GM23338 (cell line): Measurements from ENCODE around the gene CLPSL2. TPM values are rescaled to one million over a fixed set of nuclear protein-coding genes. Genes with fewer than 3 reads are reported as not detected.
A peak's percentile ranks its signal among the peaks of the same experiment; 100 is the strongest.

Experiments
- ATAC-seq: fragments of 200-7000 bp; cut with Tn5 transposase; 3 replicates; pipeline ENCODE4 v1.9.1; 2020
- DNase-seq: peaks from one replicate; pipeline ENCODE4 v3.0.0-alpha.2; 2015; ENCODE audit warnings: low spot score
- H2AFZ ChIP-seq: fragments of 200-600 bp; sonication (generic); 2 replicates; pipeline ENCODE4 v1.8.0; 2016; ENCODE audit warnings: antibody characterized with exemption, mild to moderate bottlenecking, moderate library complexity
- H3F3A ChIP-seq: fragments of 200-600 bp; sonication (generic); replicated peaks from 2 replicates; pipeline ENCODE4 v1.8.0; 2017; ENCODE audit warnings: antibody characterized with exemption, mixed run types, low read depth
- H3K27ac ChIP-seq: fragments of 200-600 bp; sonication (generic); 2 replicates; pipeline ENCODE4 v1.6.1; 2016; ENCODE audit warnings: low read depth
- H3K27me3 ChIP-seq: fragments of 200-600 bp; sonication (generic); 2 replicates; pipeline ENCODE4 v1.8.0; 2016; ENCODE audit warnings: mild to moderate bottlenecking, mixed run types, moderate library complexity; ENCODE audit not compliant: insufficient read depth
- H3K36me3 ChIP-seq: fragments of 200-600 bp; sonication (generic); 2 replicates; pipeline ENCODE4 v1.8.0; 2016; ENCODE audit warnings: mild to moderate bottlenecking; ENCODE audit not compliant: insufficient read depth
- H3K4me1 ChIP-seq: fragments of 200-600 bp; sonication (generic); 2 replicates; pipeline ENCODE4 v1.8.0; 2016; ENCODE audit warnings: mild to moderate bottlenecking, moderate library complexity; ENCODE audit not compliant: insufficient read depth
- H3K4me2 ChIP-seq: fragments of 200-600 bp; sonication (generic); 2 replicates; pipeline ENCODE4 v1.7.1; 2017; ENCODE audit warnings: mixed run types
- H3K4me3 ChIP-seq: fragments of 200-600 bp; sonication (generic); 2 replicates; pipeline ENCODE4 v1.6.1; 2016; ENCODE audit warnings: mixed run types
- H3K79me2 ChIP-seq: fragments of 200-600 bp; sonication (generic); replicated peaks from 2 replicates; pipeline ENCODE4 v1.8.0; 2017; ENCODE audit warnings: mild to moderate bottlenecking; ENCODE audit not compliant: insufficient read depth
- H3K9me2 ChIP-seq: fragments of 200-600 bp; sonication (generic); 2 replicates; pipeline ENCODE4 v1.8.0; 2017; ENCODE audit not compliant: insufficient read depth
- H4K20me1 ChIP-seq: fragments of 200-600 bp; sonication (generic); replicated peaks from 2 replicates; pipeline ENCODE4 v1.8.0; 2017; ENCODE audit warnings: mild to moderate bottlenecking; ENCODE audit not compliant: insufficient read depth
- H3K27ac Mint-ChIP-seq: 2 replicates; pipeline ENCODE4 v1.8.0; 2020; ENCODE audit warnings: inconsistent platforms, mild to moderate bottlenecking, moderate library complexity, mixed read lengths
- H3K27me3 Mint-ChIP-seq: 3 replicates; pipeline ENCODE4 v1.8.0; 2022; ENCODE audit warnings: low read depth, mild to moderate bottlenecking, moderate library complexity, mixed read lengths, inconsistent platforms; ENCODE audit not compliant: insufficient read depth, poor library complexity
- H3K36me3 Mint-ChIP-seq: 3 replicates; pipeline ENCODE4 v1.8.0; 2021; ENCODE audit warnings: low read depth, mild to moderate bottlenecking, inconsistent platforms, moderate library complexity, mixed read lengths
- H3K4me1 Mint-ChIP-seq: 3 replicates; pipeline ENCODE4 v1.8.0; 2020; ENCODE audit warnings: mild to moderate bottlenecking, inconsistent platforms, mixed read lengths
- H3K4me3 Mint-ChIP-seq: 3 replicates; pipeline ENCODE4 v1.8.0; 2021; ENCODE audit warnings: moderate library complexity, mild to moderate bottlenecking, inconsistent platforms, mixed read lengths
- H3K9me3 Mint-ChIP-seq: 3 replicates; pipeline ENCODE4 v1.8.0; 2020; ENCODE audit warnings: moderate library complexity, mild to moderate bottlenecking, inconsistent platforms, mixed read lengths
- CREB1 ChIP-seq: fragments of 250-450 bp; sonication (Bioruptor Pico); IDR thresholded peaks from 2 replicates; pipeline ENCODE4 v1.5.0; 2020; ENCODE audit warnings: low read depth, mild to moderate bottlenecking, moderate library complexity
- CTCF ChIP-seq, 2 experiments: fragments of 200-600 bp in 1 of 2; sonication (generic) in 1 of 2; conservative IDR thresholded peaks; 2 replicates each; pipeline versions ENCODE4 v1.5.1 to v1.6.1; 2016 to 2017; ENCODE audit warnings: antibody characterized with exemption in 2 of 2, low read depth in 2 of 2, mild to moderate bottlenecking in 2 of 2, moderate library complexity in 1 of 2
- ETS1 ChIP-seq: IDR thresholded peaks from 2 replicates; pipeline ENCODE4 v1.6.1; 2016; ENCODE audit warnings: antibody characterized with exemption
- EZH2phosphoT487 ChIP-seq: fragments of 200-600 bp; sonication (generic); IDR thresholded peaks from one replicate; pipeline ENCODE4 v1.8.1; 2018; ENCODE audit warnings: antibody characterized with exemption; ENCODE audit not compliant: unreplicated experiment
- JUNB ChIP-seq: IDR thresholded peaks from one replicate; pipeline ENCODE4 v1.6.1; 2016; ENCODE audit warnings: antibody characterized with exemption; ENCODE audit not compliant: unreplicated experiment
- POLR2AphosphoS5 ChIP-seq: IDR thresholded peaks from 2 replicates; pipeline ENCODE4 v1.6.1; 2016; ENCODE audit warnings: antibody characterized with exemption, low read depth
- REST ChIP-seq: IDR thresholded peaks from one replicate; pipeline ENCODE4 v1.6.1; 2018; ENCODE audit warnings: antibody characterized with exemption; ENCODE audit not compliant: unreplicated experiment
- ZNF114 ChIP-seq: fragments of 250-450 bp; sonication (Bioruptor Pico); IDR thresholded peaks from 2 replicates; pipeline ENCODE4 v1.5.0; 2020; ENCODE audit warnings: mild to moderate bottlenecking, moderate library complexity
- polyA plus RNA-seq: library from polyadenylated mRNA; unstranded; fragments of >200 nt; fragmentation: Nextera tagmentation; extraction: Ambion mirVana; gene quantifications from 2 replicates; pipeline ENCODE4 v1.2.1, GENCODE V29; 2016
- total RNA-seq: library from RNA; depleted of rRNA; stranded (reverse); fragments of >200 nt; shearing (Covaris generic); gene quantifications from 2 replicates; pipeline ENCODE4 v1.2.3, GENCODE V29; 2014

The CLPSL2 gene
- total and polyA plus RNA-seq, 2 experiments from 2014 or later: 2.9 to 3.1 TPM

GRCh38 chr6:35727935-35728682 lies 48.3 kb upstream of the CLPSL2 start:
- H3K4me1 Mint-ChIP-seq: peaks cover 62% of the 10 kb centered on the region

GRCh38 chr6:35728683-35729678 lies 47.4 kb upstream of the CLPSL2 start:
- peaks cover 41% of the 10 kb centered on the region for H3K4me1 ChIP-seq
- no peaks in the 10 kb centered on the region; the same call in 1 of the 2 replicates for H3K36me3 ChIP-seq
- peak overlapping the region; percentile 89 for H3K4me2 ChIP-seq
- peaks cover 19% of the 10 kb centered on the region for H3K27me3 ChIP-seq
- no peaks in the 10 kb centered on the region; the same call in 2 of the 3 replicates for H3K36me3 Mint-ChIP-seq
- H3K27ac Mint-ChIP-seq: no peak overlapping the region
- no peak for TF ChIP-seq REST
- TF ChIP-seq CTCF (conservative IDR thresholded peaks at IDR 0.05; ENCODE audit: low read depth in 2 of 2): peak in 1 of 2 experiments; percentile 16; a peak in 1 of 4 replicates
- no peak for TF ChIP-seq ETS1
- no peak for TF ChIP-seq JUNB
- no peak for TF ChIP-seq EZH2phosphoT487
- no peak for TF ChIP-seq ZNF114 (CRISPR knock-in tag)
- 0 out of 2 replicates have a peak, but pooled peaks have one; percentile 12 for TF ChIP-seq POLR2AphosphoS5
- peak overlapping the region; percentile 90 for H3K4me3 Mint-ChIP-seq
- peak; percentile 3 for ATAC-seq
- peaks cover 30% of the 10 kb centered on the region for H3F3A ChIP-seq
- peaks cover 63% of the 10 kb centered on the region for H3K4me1 Mint-ChIP-seq
- H3K27me3 Mint-ChIP-seq: peaks cover 34% of the 10 kb centered on the region
- 0 out of 2 replicates have a peak overlapping the region, but pooled peaks have one; percentile 56 for H2AFZ ChIP-seq
- H3K9me2 ChIP-seq: no peaks in the 10 kb centered on the region
- H4K20me1 ChIP-seq: no peaks in the 10 kb centered on the region
- H3K27ac ChIP-seq: no peak overlapping the region
- no peaks in the 10 kb centered on the region for H3K9me3 Mint-ChIP-seq
- H3K79me2 ChIP-seq: no peaks in the 10 kb centered on the region
- H3K4me3 ChIP-seq: peak overlapping the region; percentile 92
- DNase-seq: peak; percentile 42

More at GRCh38 chr6:35727935-35728682, 48.3 kb upstream of the CLPSL2 start:
- ATAC-seq: peak; percentile 19
- Histone ChIP-seq H3K27me3 (peaks cover 19% of the 10 kb centered on the region), H3K36me3 (no peaks in the 10 kb centered on the region), H3K4me2 (peak overlapping the region; percentile 89), H3K79me2 (no peaks in the 10 kb centered on the region), H3F3A (peaks cover 23% of the 10 kb centered on the region), H3K27ac (no peak overlapping the region), H4K20me1 (no peaks in the 10 kb centered on the region), H3K9me2 (no peaks in the 10 kb centered on the region), H3K4me3 (peak overlapping the region; percentile 92), H2AFZ (peak overlapping the region; percentile 95; the same call in 1 of the 2 replicates), H3K4me1 (peaks cover 40% of the 10 kb centered on the region)
- no peaks in the 10 kb centered on the region; the same call in 2 of the 3 replicates for H3K36me3 Mint-ChIP-seq
- peak; percentile 66 for DNase-seq
- H3K4me3 Mint-ChIP-seq: peak overlapping the region; percentile 90
- peak; percentile 9; the same call in 1 of the 2 replicates for TF ChIP-seq POLR2AphosphoS5
- TF ChIP-seq CREB1: no peak
- H3K9me3 Mint-ChIP-seq: no peaks in the 10 kb centered on the region
- peak overlapping the region; percentile 91 for H3K27ac Mint-ChIP-seq
- peaks cover 34% of the 10 kb centered on the region for H3K27me3 Mint-ChIP-seq
